B cell (primary cell): ENCODE data around the gene XNDC1N. TPM values are rescaled to one million over a fixed set of nuclear protein-coding genes. Genes with fewer than 3 reads are reported as not detected.
"Not testable (repeated sequence)": the region's sequence is repeated elsewhere in the genome, so short reads cannot be mapped to it uniquely, and the experiment has no call there.

Experiments used
- ATAC-seq: fragments of 200-7000 bp; cut with Tn5 transposase; one replicate; pipeline ENCODE4 v1.10.0; 2021; ENCODE audit warnings: low read depth, mild to moderate bottlenecking, moderate number of reproducible peaks, moderate library complexity
- CTCF ChIA-PET: fragments of 350-600 bp; sonication (Branson Sonifier 250); formaldehyde crosslinking; loops from one replicate; lab custom pipeline; 2021; ENCODE audit warnings: antibody characterized with exemption, inconsistent platforms; lab: Charles Lee
- POLR2A ChIA-PET: fragments of 350-600 bp; sonication (Branson Sonifier 250); formaldehyde crosslinking; loops from one replicate; lab custom pipeline; 2021; ENCODE audit warnings: antibody characterized with exemption; lab: Charles Lee
- DNase-seq: peaks from one replicate; pipeline ENCODE4 v3.0.0; 2013
- H2AFZ ChIP-seq: 2 replicates; pipeline ENCODE4 v1.6.1; 2012; ENCODE audit warnings: mild to moderate bottlenecking, low read depth, low read length; ENCODE audit not compliant: insufficient read depth, poor library complexity, severe bottlenecking
- H3K27ac ChIP-seq, 2 donors: 1 replicate in 1 of 2; 2 replicates in 1 of 2; pipeline ENCODE4 v1.5.1; 2012 to 2013; ENCODE audit warnings: low read length in 2 of 2, mild to moderate bottlenecking in 2 of 2, moderate library complexity in 1 of 2
- H3K27me3 ChIP-seq, 4 experiments: fragments of 200-600 bp in 1 of 4; sonication (generic) in 1 of 4; replicated peaks in 1 of 4; 1 replicate in 2 of 4; 2 replicates in 2 of 4; pipeline versions ENCODE4 v1.6.1 to v1.7.0; 2013 to 2016; ENCODE audit warnings: low read length in 3 of 4, mild to moderate bottlenecking in 2 of 4, mixed read lengths in 1 of 4, moderate library complexity in 1 of 4; ENCODE audit not compliant: insufficient read depth in 4 of 4, control insufficient read depth in 3 of 4; ENCODE audit errors: control extremely low read depth in 1 of 4
- H3K36me3 ChIP-seq, 2 experiments: replicated peaks in 1 of 2; 1 replicate in 1 of 2; 2 replicates in 1 of 2; pipeline versions ENCODE4 v1.6.1 to v1.7.1; 2013; ENCODE audit warnings: low read length in 1 of 2; ENCODE audit not compliant: insufficient read depth in 2 of 2, control insufficient read depth in 1 of 2; ENCODE audit errors: control extremely low read depth in 1 of 2, extremely low read depth in 1 of 2
- H3K4me1 ChIP-seq, 2 donors: fragments of 200-600 bp in 1 of 2; sonication (generic) in 1 of 2; 1 replicate in 1 of 2; 2 replicates in 1 of 2; pipeline versions ENCODE4 v1.5.1 to v1.6.1; 2013 to 2017; ENCODE audit warnings: low read length in 2 of 2; ENCODE audit not compliant: control insufficient read depth in 2 of 2, insufficient read depth in 2 of 2
- H3K4me2 ChIP-seq: replicated peaks from 2 replicates; pipeline ENCODE3; 2012; ENCODE audit warnings: mild to moderate bottlenecking, low read depth, low read length; ENCODE audit not compliant: poor library complexity, severe bottlenecking
- H3K4me3 ChIP-seq, 5 experiments: fragments of 200-600 bp in 1 of 5; sonication (generic) in 1 of 5; 1 replicate in 3 of 5; 2 replicates in 2 of 5; pipeline versions ENCODE4 v1.5.1 to v1.7.0; 2011 to 2016; ENCODE audit warnings: low read length in 4 of 5, mild to moderate bottlenecking in 4 of 5, low read depth in 2 of 5, control low read depth in 1 of 5, moderate library complexity in 1 of 5; ENCODE audit not compliant: insufficient read depth in 1 of 5; ENCODE audit errors: control extremely low read depth in 1 of 5, extremely low read depth in 1 of 5
- H3K79me2 ChIP-seq: fragments of 200-600 bp; sonication (generic); one replicate; pipeline ENCODE4 v1.6.0; 2016; ENCODE audit warnings: low read length; ENCODE audit not compliant: control insufficient read depth, insufficient read depth
- H3K9ac ChIP-seq: fragments of 200-600 bp; sonication (generic); 2 replicates; pipeline ENCODE4 v1.6.1; 2017; ENCODE audit warnings: mild to moderate bottlenecking, low read length, moderate library complexity
- H3K9me3 ChIP-seq, 3 donors: one replicate each; pipeline versions ENCODE4 v1.6.1 to v1.7.1; 2013; ENCODE audit warnings: low read length in 2 of 3; ENCODE audit not compliant: control insufficient read depth in 2 of 3, insufficient read depth in 1 of 3; ENCODE audit errors: control extremely low read depth in 1 of 3
- H4K20me1 ChIP-seq: 2 replicates; pipeline ENCODE4 v1.6.0; 2012; ENCODE audit warnings: mild to moderate bottlenecking, low read length; ENCODE audit not compliant: insufficient read depth, control insufficient read depth, poor library complexity, severe bottlenecking
- H3K27ac Mint-ChIP-seq: one replicate; pipeline ENCODE4 v1.8.0; 2021; ENCODE audit warnings: mixed read lengths
- H3K27me3 Mint-ChIP-seq: one replicate; pipeline ENCODE4 v1.8.0; 2021; ENCODE audit warnings: mixed read lengths
- H3K4me1 Mint-ChIP-seq: one replicate; pipeline ENCODE4 v1.8.0; 2021; ENCODE audit warnings: mixed read lengths
- H3K4me3 Mint-ChIP-seq: one replicate; pipeline ENCODE4 v1.8.0; 2021; ENCODE audit warnings: mixed read lengths
- H3K9me3 Mint-ChIP-seq: one replicate; pipeline ENCODE4 v1.8.0; 2022; ENCODE audit warnings: mixed read lengths; ENCODE audit not compliant: insufficient read depth
- CTCF ChIP-seq: fragments of 200-600 bp; IDR thresholded peaks from one replicate; pipeline ENCODE4 v1.8.0; 2022; ENCODE audit warnings: antibody characterized with exemption, mild to moderate bottlenecking
- EZH2 ChIP-seq: IDR thresholded peaks from 2 replicates; pipeline ENCODE4 v1.6.1; 2012; ENCODE audit warnings: borderline replicate concordance, low read depth, mild to moderate bottlenecking, moderate library complexity, low read length; ENCODE audit not compliant: insufficient read depth, poor library complexity, severe bottlenecking
- WGBS: methylation state at CpG from one replicate; pipeline ENCODE4 v1.1.5; 2013; ENCODE audit warnings: missing lambda C conversion rate; ENCODE audit not compliant: insufficient coverage; 5-methylcytosine and 5-hydroxymethylcytosine counted together
- intact Hi-C: fragments of 100-400 bp; cut with micrococcal nuclease; formaldehyde crosslinking; loops from one replicate; pipeline ENCODE4 v1.10.0; 2022
- polyA plus RNA-seq: library from polyadenylated mRNA; depleted of rRNA; stranded (reverse); fragments of >200 nt; gene quantifications from 2 replicates; pipeline ENCODE4 v1.2.3, GENCODE V29; 2012
- total RNA-seq, 2 donors: library from RNA; stranded (reverse); fragments of 120-200 nt in 1 of 2; gene quantifications; 1 replicate in 1 of 2; 2 replicates in 1 of 2; pipeline versions ENCODE4 v1.2.3 to v1.2.4, GENCODE V29; 2013 to 2022

Gene XNDC1N
- total and polyA plus RNA-seq, 2 donors (not counting 1 experiment from before 2014, with no cell fraction given), result 5.8 to 34.2 TPM

- Mint-ChIP-seq H3K4me1 (no peaks in the 10 kb centered on the region), H3K4me3 (no peak overlapping the region), H3K27ac (no peak overlapping the region), H3K27me3 (no peaks in the 10 kb centered on the region), H3K9me3 (no peaks in the 10 kb centered on the region)
- Histone ChIP-seq H3K27me3 (no peaks in the 10 kb centered on the region), H3K4me3 (no peak overlapping the region), H3K4me1 (no peaks in the 10 kb centered on the region), H3K36me3 (no peaks in the 10 kb centered on the region), H3K9me3 (no peaks in the 10 kb centered on the region), H3K9ac (no peak overlapping the region), H3K4me2 (no peak overlapping the region), H3K27ac (no peak overlapping the region), H4K20me1 (no peaks in the 10 kb centered on the region), H2AFZ (no peak overlapping the region), H3K79me2 (no peaks in the 10 kb centered on the region)
- intact Hi-C loops, result no loop called here
- ATAC-seq, result no peak
- ChIA-PET CTCF (no interaction called here), POLR2A (no interaction called here)
- DNase-seq, result no peak
- 96% methylated on average over 7 of the region's 12 CpGs for WGBS
- TF ChIP-seq EZH2 (no peak), CTCF (no peak)
Observed at GRCh38 chr11:71895961-71896360, 32.4 kb downstream of the XNDC1N start.

GRCh38 chr11:71889181-71889872, 39.1 kb downstream of the XNDC1N start:
- H3K4me1 ChIP-seq, H3K36me3 ChIP-seq, intact Hi-C loops, POLR2A ChIA-PET, ATAC-seq, H3K27ac ChIP-seq, H3K9me3 Mint-ChIP-seq, H3K9ac ChIP-seq, H3K9me3 ChIP-seq, H3K79me2 ChIP-seq, H3K27me3 ChIP-seq, DNase-seq, H2AFZ ChIP-seq, H3K4me1 Mint-ChIP-seq, H4K20me1 ChIP-seq, H3K4me3 Mint-ChIP-seq, H3K4me2 ChIP-seq, H3K27me3 Mint-ChIP-seq, H3K27ac Mint-ChIP-seq, CTCF ChIA-PET, H3K4me3 ChIP-seq: not testable (repeated sequence)
- 92% methylated on average over 6 of the region's 14 CpGs for WGBS

- H3K27ac ChIP-seq, H3K4me3 ChIP-seq, CTCF ChIA-PET, H3K9ac ChIP-seq, POLR2A ChIA-PET, H3K27ac Mint-ChIP-seq, H3K4me1 Mint-ChIP-seq, H3K4me2 ChIP-seq, H3K27me3 Mint-ChIP-seq, H3K36me3 ChIP-seq, H3K9me3 Mint-ChIP-seq, DNase-seq, H4K20me1 ChIP-seq, H2AFZ ChIP-seq, H3K27me3 ChIP-seq, H3K4me1 ChIP-seq, intact Hi-C loops, ATAC-seq, H3K4me3 Mint-ChIP-seq, H3K79me2 ChIP-seq, H3K9me3 ChIP-seq: not testable (repeated sequence)
- WGBS, result over 99% methylated on average over 10 of the region's 14 CpGs
Observed at GRCh38 chr11:71888335-71889010, 39.9 kb downstream of the XNDC1N start.
